ENCODE data around the gene SLC44A4. TPM values are rescaled to one million over a fixed set of nuclear protein-coding genes. Genes with fewer than 3 reads are reported as not detected.

SLC44A4 gene
- total RNA-seq, 1 experiment from 2014 or later: 3.8 TPM

- no peak overlapping the region for H3K14ac ChIP-seq (ENCODE audit: insufficient read depth, low read length)
- H3K4ac ChIP-seq (ENCODE audit: low read depth, low read length): no peak overlapping the region
- no peak overlapping the region for H4K5ac ChIP-seq (ENCODE audit: insufficient read length, low read depth, low read length)
- H3K4me1 ChIP-seq (ENCODE audit: insufficient read depth, low read length): no peaks in the 10 kb centered on the region
- no peak overlapping the region for H2BK120ac ChIP-seq (ENCODE audit: low read depth, low read length, poor library complexity, severe bottlenecking)
- no peaks in the 10 kb centered on the region for H3K9me3 ChIP-seq (ENCODE audit: control insufficient read depth, low read depth, low read length)
- H2BK15ac ChIP-seq (ENCODE audit: low read depth, low read length): no peak overlapping the region
- no peaks in the 10 kb centered on the region; a peak in 1 of 5 replicates for H3K9me3 Mint-ChIP-seq
- no peak overlapping the region for H2AFZ ChIP-seq (ENCODE audit: low read length)
- H2BK12ac ChIP-seq (ENCODE audit: insufficient read length, low read depth, low read length): no peak overlapping the region
- H3K23me2 ChIP-seq (ENCODE audit: insufficient read length, low read depth, low read length, poor library complexity, severe bottlenecking): peaks cover 12% of the 10 kb centered on the region
- no peak overlapping the region for H3K27ac ChIP-seq (ENCODE audit: insufficient read length, low read depth, low read length)
- H3K27ac Mint-ChIP-seq: no peak overlapping the region
- no peak overlapping the region for H3T11ph ChIP-seq (ENCODE audit: low read length)
- WGBS (ENCODE audit: extremely low coverage, insufficient read length, low lambda C conversion rate): no CpG with 5 or more reads among the region's 7 CpGs
- H2BK5ac ChIP-seq (ENCODE audit: insufficient read length, low read length): no peak overlapping the region
- H3K4me2 ChIP-seq (ENCODE audit: insufficient read depth, insufficient read length, low read length): no peak overlapping the region
- H3K56ac ChIP-seq (ENCODE audit: insufficient read length, low read depth, low read length): no peak overlapping the region
- peaks cover 7 to 30% (median 17%) of the 10 kb centered on the region in 3 experiments; a peak in 6 of 7 replicates for H3K36me3 Mint-ChIP-seq (ENCODE audit: insufficient read depth in 1 of 3, low read depth in 3 of 3)
- DNase-seq: no peak
- no peak overlapping the region for H4K8ac ChIP-seq (replicated peaks; ENCODE audit: insufficient read length, low read depth, low read length)
- H3K27me3 Mint-ChIP-seq (ENCODE audit: low read depth): peaks cover 2% of the 10 kb centered on the region
- H3K18ac ChIP-seq (ENCODE audit: insufficient read length, low read depth, low read length): no peak overlapping the region
- no peaks in the 10 kb centered on the region for H3K27me3 ChIP-seq (ENCODE audit: insufficient read depth, low read length)
- no peaks in the 10 kb centered on the region for H3K79me2 ChIP-seq (ENCODE audit: insufficient read depth, low read length)
- H3K9ac ChIP-seq (ENCODE audit: extremely low read depth, insufficient read length, low read length): no peak overlapping the region
- H3K4me3 Mint-ChIP-seq: peak overlapping the region; percentile 84 to 98
- H3K4me1 Mint-ChIP-seq: peaks cover 13 to 20% of the 10 kb centered on the region in 2 experiments
- H4K20me1 ChIP-seq (ENCODE audit: control insufficient read depth, insufficient read depth, insufficient read length): no peaks in the 10 kb centered on the region
- H3K79me1 ChIP-seq (ENCODE audit: insufficient read depth, low read depth, low read length, poor library complexity, severe bottlenecking): no peaks in the 10 kb centered on the region
- H2AK5ac ChIP-seq (ENCODE audit: insufficient read length, low read length): no peak overlapping the region
- no peak overlapping the region for H3K23ac ChIP-seq (ENCODE audit: insufficient read length, low read depth, low read length)
- no peak overlapping the region for H2BK20ac ChIP-seq (ENCODE audit: low read depth, low read length, poor library complexity, severe bottlenecking)
- no peak overlapping the region for H4K91ac ChIP-seq (ENCODE audit: insufficient read length, low read depth, low read length)
- TF ChIP-seq CTCF (conservative IDR thresholded peaks at IDR 0.05): no peak
Measured at GRCh38 chr6:31861150-31861549, 17.6 kb downstream of the SLC44A4 start.
